K562 (cell line): ENCODE results near the gene DNAI1. TPM values are rescaled to one million over a fixed set of nuclear protein-coding genes. Genes with fewer than 3 reads are reported as not detected.

Experiments
- ARID4B ChIP-seq: sonication (generic); formaldehyde crosslinking; IDR thresholded peaks from 2 replicates; pipeline ENCODE4 v1.8.0; 2022; ENCODE audit warnings: mild to moderate bottlenecking, missing genetic modification reagents
- E2F5 ChIP-seq: sonication (generic); formaldehyde crosslinking; IDR thresholded peaks from 2 replicates; pipeline ENCODE4 v1.8.0; 2022; ENCODE audit warnings: mild to moderate bottlenecking, missing genetic modification reagents
- EP400 ChIP-seq: fragments of 450-650 bp; IDR thresholded peaks from 2 replicates; pipeline ENCODE4 v1.6.1; 2017; ENCODE audit warnings: antibody characterized with exemption, mild to moderate bottlenecking, moderate library complexity
- HCFC1 ChIP-seq: IDR thresholded peaks from 2 replicates; pipeline ENCODE4 v1.6.1; 2012; ENCODE audit warnings: low read depth, low read length, improper control_type of control experiment
- HDAC2 ChIP-seq: fragments of 450-650 bp; IDR thresholded peaks from 2 replicates; pipeline ENCODE4 v1.6.1; 2016; ENCODE audit warnings: mild to moderate bottlenecking
- HES1 ChIP-seq: fragments of 450-650 bp; IDR thresholded peaks from 2 replicates; pipeline ENCODE4 v1.6.1; 2016; ENCODE audit warnings: low read depth, mild to moderate bottlenecking, moderate library complexity
- SFPQ ChIP-seq: fragments of 200-400 bp; formaldehyde crosslinking; IDR thresholded peaks from 2 replicates; pipeline ENCODE4 v1.6.1; 2017; ENCODE audit warnings: mild to moderate bottlenecking, low read depth, low read length, moderate library complexity
- SMARCC2 ChIP-seq: fragments of 450-650 bp; IDR thresholded peaks from 2 replicates; pipeline ENCODE4 v1.6.1; 2017; ENCODE audit warnings: antibody characterized with exemption, moderate library complexity, mild to moderate bottlenecking, low read depth
- ZNF277 ChIP-seq: fragments of 250-450 bp; sonication (Bioruptor Pico); IDR thresholded peaks from 2 replicates; pipeline ENCODE4 v1.8.0; 2022; ENCODE audit warnings: inconsistent platforms, mild to moderate bottlenecking, moderate library complexity, borderline replicate concordance
- polyA plus RNA-seq, 8 experiments: library from polyadenylated mRNA; depleted of rRNA in 4 of 8; stranded (reverse) in 5 of 8; unstranded in 3 of 8; fragments of >200 nt; fragmentation: Nextera tagmentation in 2 of 8; fragmentation: Illumina TruSeq in 1 of 8; extraction: Ambion mirVana in 2 of 8; extraction: Trizol in 1 of 8; gene quantifications; 2 replicates each; pipeline versions ENCODE4 v1.2.1 to v1.2.3, GENCODE V29; 2011 to 2014; ENCODE audit warnings: inconsistent platforms in 1 of 8, missing spikeins in 1 of 8
- total RNA-seq, 7 experiments: library from RNA; depleted of rRNA in 6 of 7; stranded (reverse); fragments of >200 nt in 6 of 7; fragmentation: Illumina TruSeq in 2 of 7; extraction: Trizol in 2 of 7; gene quantifications; 2 replicates each; pipeline versions ENCODE4 v1.2.1 to v1.2.3, GENCODE V29; 2011 to 2021; ENCODE audit warnings: low replicate concordance in 1 of 7
- TF ChIP-seq, protein P1 (sequence below): fragments of 450-650 bp; IDR thresholded peaks from 2 replicates; pipeline ENCODE4 v1.6.1; 2016; ENCODE audit warnings: mild to moderate bottlenecking
- TF ChIP-seq, protein P2 (sequence below): fragments of 450-650 bp; IDR thresholded peaks from 2 replicates; pipeline ENCODE4 v1.7.0; 2016; ENCODE audit warnings: borderline replicate concordance

The DNAI1 gene
- total and polyA plus RNA-seq, 9 of the 15 experiments (the other 6 are each of a cell fraction or from before 2014, with no cell fraction given) = 0.01 to 0.17 (median 0.04) TPM; not detected in 6

GRCh38 chr9:34458013-34458958 lies at the start of gene DNAI1, which contains the start of gene FAM219A (continued):
- no peak for TF ChIP-seq SFPQ
- TF ChIP-seq HES1 = no peak
- TF ChIP-seq EP400 = no peak
- no peak for TF ChIP-seq SMARCC2
- TF ChIP-seq E2F5 (CRISPR knock-in tag) = no peak
- TF ChIP-seq HDAC2 = no peak
- TF ChIP-seq, protein P1, sequence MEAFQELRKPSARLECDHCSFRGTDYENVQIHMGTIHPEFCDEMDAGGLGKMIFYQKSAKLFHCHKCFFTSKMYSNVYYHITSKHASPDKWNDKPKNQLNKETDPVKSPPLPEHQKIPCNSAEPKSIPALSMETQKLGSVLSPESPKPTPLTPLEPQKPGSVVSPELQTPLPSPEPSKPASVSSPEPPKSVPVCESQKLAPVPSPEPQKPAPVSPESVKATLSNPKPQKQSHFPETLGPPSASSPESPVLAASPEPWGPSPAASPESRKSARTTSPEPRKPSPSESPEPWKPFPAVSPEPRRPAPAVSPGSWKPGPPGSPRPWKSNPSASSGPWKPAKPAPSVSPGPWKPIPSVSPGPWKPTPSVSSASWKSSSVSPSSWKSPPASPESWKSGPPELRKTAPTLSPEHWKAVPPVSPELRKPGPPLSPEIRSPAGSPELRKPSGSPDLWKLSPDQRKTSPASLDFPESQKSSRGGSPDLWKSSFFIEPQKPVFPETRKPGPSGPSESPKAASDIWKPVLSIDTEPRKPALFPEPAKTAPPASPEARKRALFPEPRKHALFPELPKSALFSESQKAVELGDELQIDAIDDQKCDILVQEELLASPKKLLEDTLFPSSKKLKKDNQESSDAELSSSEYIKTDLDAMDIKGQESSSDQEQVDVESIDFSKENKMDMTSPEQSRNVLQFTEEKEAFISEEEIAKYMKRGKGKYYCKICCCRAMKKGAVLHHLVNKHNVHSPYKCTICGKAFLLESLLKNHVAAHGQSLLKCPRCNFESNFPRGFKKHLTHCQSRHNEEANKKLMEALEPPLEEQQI = no peak
- no peak for TF ChIP-seq HCFC1
- TF ChIP-seq, protein P2, sequence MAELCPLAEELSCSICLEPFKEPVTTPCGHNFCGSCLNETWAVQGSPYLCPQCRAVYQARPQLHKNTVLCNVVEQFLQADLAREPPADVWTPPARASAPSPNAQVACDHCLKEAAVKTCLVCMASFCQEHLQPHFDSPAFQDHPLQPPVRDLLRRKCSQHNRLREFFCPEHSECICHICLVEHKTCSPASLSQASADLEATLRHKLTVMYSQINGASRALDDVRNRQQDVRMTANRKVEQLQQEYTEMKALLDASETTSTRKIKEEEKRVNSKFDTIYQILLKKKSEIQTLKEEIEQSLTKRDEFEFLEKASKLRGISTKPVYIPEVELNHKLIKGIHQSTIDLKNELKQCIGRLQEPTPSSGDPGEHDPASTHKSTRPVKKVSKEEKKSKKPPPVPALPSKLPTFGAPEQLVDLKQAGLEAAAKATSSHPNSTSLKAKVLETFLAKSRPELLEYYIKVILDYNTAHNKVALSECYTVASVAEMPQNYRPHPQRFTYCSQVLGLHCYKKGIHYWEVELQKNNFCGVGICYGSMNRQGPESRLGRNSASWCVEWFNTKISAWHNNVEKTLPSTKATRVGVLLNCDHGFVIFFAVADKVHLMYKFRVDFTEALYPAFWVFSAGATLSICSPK = no peak
- no peak for TF ChIP-seq ARID4B
- TF ChIP-seq ZNF277 = no peak
